Right atrium auricular region (tissue), 2 donors: Measurements from ENCODE around the gene CALD1. TPM values are rescaled to one million over a fixed set of nuclear protein-coding genes. Genes with fewer than 3 reads are reported as not detected.

ENCODE experiments used
- DNase-seq: peaks from one replicate; pipeline ENCODE4 v3.0.0-alpha.2; 2019; ENCODE audit warnings: low spot score
- H3K27ac ChIP-seq, 2 donors: fragments of 200-600 bp; sonication (generic); 1 replicate in 1 of 2; 2 replicates in 1 of 2; pipeline ENCODE4 v1.5.1; 2016 to 2019
- H3K27me3 ChIP-seq, 2 donors: fragments of 200-600 bp; sonication (generic); one replicate each; pipeline versions ENCODE4 v1.5.1 to v1.6.0; 2017 to 2019
- H3K36me3 ChIP-seq: fragments of 200-600 bp; sonication (generic); one replicate; pipeline ENCODE4 v1.5.1; 2016
- H3K4me1 ChIP-seq, 2 donors: fragments of 200-600 bp; sonication (generic); one replicate each; pipeline versions ENCODE4 v1.5.1 to v1.6.0; 2017 to 2019
- H3K4me3 ChIP-seq, 2 donors: fragments of 200-600 bp; sonication (generic); 1 replicate in 1 of 2; 2 replicates in 1 of 2; pipeline ENCODE4 v1.5.1; 2017 to 2019; ENCODE audit warnings: mild to moderate bottlenecking in 1 of 2, moderate library complexity in 1 of 2
- H3K9me3 ChIP-seq, 2 donors: fragments of 200-600 bp; sonication (generic); one replicate each; pipeline ENCODE4 v1.5.1; 2019
- total RNA-seq, 2 donors: library from RNA; depleted of rRNA; stranded (reverse); fragments of >200 nt; gene quantifications; one replicate each; pipeline ENCODE4 v1.1.0, GENCODE V29; 2016
- TF ChIP-seq, protein P1 (sequence below), 2 donors: fragments of 200-600 bp; sonication (generic); IDR thresholded peaks; one replicate each; pipeline ENCODE4 v1.5.1; 2019; ENCODE audit warnings: antibody characterized with exemption in 2 of 2

CALD1 gene
- total RNA-seq, 2 donors from 2014 or later = 119 to 157 TPM

DNA sequence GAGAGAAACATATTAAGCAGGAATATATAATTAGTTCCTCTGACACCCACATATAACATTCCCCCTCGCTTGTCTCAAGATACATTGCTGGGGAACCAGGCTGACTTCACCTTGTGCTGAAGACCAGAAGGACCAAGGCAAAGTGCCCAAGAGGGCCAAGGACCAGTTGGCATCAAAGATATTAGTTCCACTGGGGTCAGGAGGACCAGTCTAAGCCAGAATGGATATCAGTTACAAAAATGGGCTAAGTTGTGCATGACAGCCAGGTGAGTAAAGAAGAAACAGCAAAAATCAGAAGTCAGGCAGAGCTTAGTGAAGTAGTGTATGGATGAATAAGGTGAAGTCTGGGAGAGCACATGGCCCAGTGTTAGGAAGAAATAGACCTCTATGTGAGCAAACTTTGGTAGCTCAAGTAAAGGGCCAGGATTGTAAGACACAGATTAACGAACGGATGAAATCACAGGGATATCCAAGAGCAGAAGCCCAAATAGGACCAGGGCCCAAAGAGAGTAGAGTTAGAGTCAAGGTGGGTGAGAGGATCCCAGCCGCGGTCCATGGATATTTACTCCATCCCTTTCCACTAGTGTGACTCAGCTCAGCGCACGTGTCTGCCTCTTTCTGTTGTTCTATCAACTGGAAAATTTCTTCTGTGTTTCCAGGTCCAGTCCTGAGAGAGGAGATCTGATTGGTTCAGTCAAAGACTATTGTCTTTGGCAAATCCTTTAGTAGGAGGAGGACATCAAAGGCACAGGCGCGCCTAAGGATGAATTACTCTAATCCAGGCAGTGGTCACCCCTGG is 5.0 kb downstream of the CALD1 start:
- H3K4me1 ChIP-seq = peaks cover 0 to 84% of the 10 kb centered on the region in 2 donors
- no peaks in the 10 kb centered on the region for H3K9me3 ChIP-seq
- H3K27ac ChIP-seq = peak overlapping the region; percentile 84 to 97
- no peak for DNase-seq
- H3K27me3 ChIP-seq = no peaks in the 10 kb centered on the region
- peaks cover 59% of the 10 kb centered on the region for H3K36me3 ChIP-seq
- TF ChIP-seq, protein P1, sequence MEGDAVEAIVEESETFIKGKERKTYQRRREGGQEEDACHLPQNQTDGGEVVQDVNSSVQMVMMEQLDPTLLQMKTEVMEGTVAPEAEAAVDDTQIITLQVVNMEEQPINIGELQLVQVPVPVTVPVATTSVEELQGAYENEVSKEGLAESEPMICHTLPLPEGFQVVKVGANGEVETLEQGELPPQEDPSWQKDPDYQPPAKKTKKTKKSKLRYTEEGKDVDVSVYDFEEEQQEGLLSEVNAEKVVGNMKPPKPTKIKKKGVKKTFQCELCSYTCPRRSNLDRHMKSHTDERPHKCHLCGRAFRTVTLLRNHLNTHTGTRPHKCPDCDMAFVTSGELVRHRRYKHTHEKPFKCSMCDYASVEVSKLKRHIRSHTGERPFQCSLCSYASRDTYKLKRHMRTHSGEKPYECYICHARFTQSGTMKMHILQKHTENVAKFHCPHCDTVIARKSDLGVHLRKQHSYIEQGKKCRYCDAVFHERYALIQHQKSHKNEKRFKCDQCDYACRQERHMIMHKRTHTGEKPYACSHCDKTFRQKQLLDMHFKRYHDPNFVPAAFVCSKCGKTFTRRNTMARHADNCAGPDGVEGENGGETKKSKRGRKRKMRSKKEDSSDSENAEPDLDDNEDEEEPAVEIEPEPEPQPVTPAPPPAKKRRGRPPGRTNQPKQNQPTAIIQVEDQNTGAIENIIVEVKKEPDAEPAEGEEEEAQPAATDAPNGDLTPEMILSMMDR (IDR thresholded peaks at IDR 0.05) = no peak
- peak overlapping the region in 1 of 2 donors; percentile 67 for H3K4me3 ChIP-seq

DNA sequence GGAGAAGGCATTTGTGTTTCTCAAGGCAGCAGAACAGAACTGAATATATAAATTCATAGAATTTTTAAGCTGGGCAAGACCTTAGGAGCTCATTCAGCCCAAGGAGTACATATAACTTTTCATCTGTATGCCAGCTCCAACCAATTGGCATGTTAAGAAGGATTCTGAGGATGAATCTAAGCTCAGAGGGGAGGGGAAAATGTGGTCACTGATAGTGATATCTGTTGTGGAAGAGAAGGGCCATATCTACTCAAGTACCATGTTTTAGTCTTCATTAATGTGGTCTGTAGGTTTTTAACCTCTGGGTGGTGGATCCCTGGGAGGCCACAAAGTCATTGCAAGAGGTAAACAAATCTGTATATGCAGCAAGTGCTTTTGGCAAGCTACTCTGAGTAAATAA is 6.4 kb downstream of the CALD1 start:
- Histone ChIP-seq H3K27ac (peak overlapping the region; percentile 28 to 74), H3K9me3 (no peaks in the 10 kb centered on the region), H3K4me3 (peak overlapping the region in 1 of 2 donors; percentile 67), H3K4me1 (peaks cover under 1 to 95% of the 10 kb centered on the region in 2 donors), H3K36me3 (peaks cover 62% of the 10 kb centered on the region), H3K27me3 (no peaks in the 10 kb centered on the region)
- DNase-seq = no peak
- TF ChIP-seq, protein P1 (IDR thresholded peaks at IDR 0.05) = no peak

DNA sequence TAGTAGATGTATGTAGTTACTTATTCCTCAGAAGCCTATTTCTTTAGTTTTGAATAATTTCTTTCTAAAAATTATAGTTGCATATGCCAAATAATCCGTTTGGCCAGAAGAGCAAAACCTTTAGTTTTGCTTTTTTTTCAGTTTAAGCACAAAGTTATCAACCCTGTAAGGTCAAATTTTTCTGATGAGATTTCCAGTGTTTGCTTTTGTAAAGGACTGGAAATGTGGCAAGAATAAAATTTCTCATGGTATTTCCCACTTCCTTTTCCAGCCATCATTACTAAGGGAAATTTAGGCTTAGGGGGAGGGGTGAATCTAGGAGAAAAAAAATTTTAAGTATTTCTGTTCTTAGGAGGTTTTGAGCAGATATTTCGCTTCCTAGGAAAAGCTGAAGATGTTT is 7.6 kb downstream of the CALD1 start:
- Histone ChIP-seq H3K9me3 (no peaks in the 10 kb centered on the region), H3K27ac (peak overlapping the region; percentile 55 to 74), H3K36me3 (peaks cover 53% of the 10 kb centered on the region), H3K4me3 (peak overlapping the region; percentile 12 to 20), H3K4me1 (peaks cover 2 to 92% of the 10 kb centered on the region in 2 donors), H3K27me3 (no peaks in the 10 kb centered on the region)
- TF ChIP-seq, protein P1 (IDR thresholded peaks at IDR 0.05) = no peak
- DNase-seq = no peak

DNA sequence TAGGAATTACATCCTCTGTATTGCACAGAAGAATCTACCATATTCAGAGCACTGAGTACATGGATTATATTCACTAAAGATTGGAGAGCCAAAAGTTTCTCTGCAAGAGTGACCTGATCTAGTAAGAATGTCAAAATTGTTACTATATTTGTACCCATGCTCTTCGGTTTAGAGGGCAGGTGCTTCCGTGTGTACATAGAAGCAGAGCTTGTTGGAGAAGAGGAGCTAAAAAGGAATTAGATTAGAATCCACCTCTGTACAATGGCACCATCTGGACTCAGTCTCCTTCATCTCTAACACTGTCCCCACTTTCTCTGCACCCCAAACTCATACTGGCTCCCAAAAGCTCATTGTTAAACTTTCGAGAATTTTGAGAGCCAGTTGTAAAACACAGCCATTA is 8.3 kb downstream of the CALD1 start:
- Histone ChIP-seq H3K9me3 (no peaks in the 10 kb centered on the region), H3K36me3 (peaks cover 49% of the 10 kb centered on the region), H3K27ac (peak overlapping the region; percentile 55 to 74), H3K4me1 (peaks cover 2 to 92% of the 10 kb centered on the region in 2 donors), H3K27me3 (no peaks in the 10 kb centered on the region), H3K4me3 (peak overlapping the region; percentile 12 to 20)
- TF ChIP-seq, protein P1 (IDR thresholded peaks at IDR 0.05) = no peak
- DNase-seq = no peak

DNA sequence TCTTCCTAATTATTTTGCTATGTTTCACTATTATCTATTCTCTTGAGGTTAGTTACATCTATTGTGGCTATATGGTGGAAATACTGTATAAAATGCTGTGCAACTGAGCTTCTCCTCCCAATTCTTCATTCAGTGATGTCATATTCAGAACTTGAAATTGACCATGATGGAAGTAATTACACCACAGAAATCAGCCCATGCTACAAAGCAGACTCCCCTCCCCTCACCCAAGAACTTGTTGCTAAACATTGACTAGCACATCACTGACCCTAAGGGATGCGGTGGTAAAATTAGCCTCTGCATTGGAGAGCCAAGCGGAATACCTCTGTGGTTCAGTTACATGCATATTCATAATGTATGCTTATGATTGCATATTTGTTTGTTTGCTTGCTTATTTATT is 8.8 kb downstream of the CALD1 start:
- Histone ChIP-seq H3K4me3 (peak overlapping the region in 1 of 2 donors; percentile 20), H3K4me1 (peaks cover 2 to 91% of the 10 kb centered on the region in 2 donors), H3K9me3 (no peaks in the 10 kb centered on the region), H3K36me3 (peaks cover 49% of the 10 kb centered on the region), H3K27me3 (no peaks in the 10 kb centered on the region), H3K27ac (peak overlapping the region; percentile 55 to 74)
- TF ChIP-seq, protein P1 (IDR thresholded peaks at IDR 0.05) = no peak
- no peak for DNase-seq
